ENCODE measurements around the gene KCND3.

DNA sequence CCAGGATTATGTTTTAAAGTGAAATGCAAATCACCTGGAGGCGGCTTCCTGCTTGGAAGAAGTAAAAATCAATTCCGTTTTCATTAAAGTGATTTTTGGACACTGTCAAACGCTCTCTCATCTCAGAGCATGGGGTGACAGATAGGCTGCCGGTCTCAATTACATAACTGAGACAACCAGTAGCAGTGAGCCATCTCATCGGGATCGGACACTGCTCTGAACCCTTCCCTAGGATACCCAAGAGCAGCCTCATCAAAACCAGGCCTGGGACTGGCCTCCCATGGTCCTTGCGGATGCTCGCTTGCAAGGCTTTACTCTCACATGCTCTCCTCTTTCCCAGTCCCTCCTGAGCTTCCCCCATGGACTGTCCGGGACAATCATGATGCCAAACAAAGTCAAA lies 12.1 kb downstream of the KCND3 start:
- TF ChIP-seq CTCF (IDR thresholded peaks at IDR 0.05): no peak
- TF ChIP-seq EP300 (IDR thresholded peaks at IDR 0.05): no peak

Data from tibial nerve (tissue), 4 donors.